H1 (cell line): ENCODE measurements around the gene NME9. TPM values are rescaled to one million over a fixed set of nuclear protein-coding genes. Genes with fewer than 3 reads are reported as not detected.

Source experiments
- CTCF ChIP-seq, 3 experiments: IDR thresholded peaks; 1 replicate in 2 of 3; 2 replicates in 1 of 3; pipeline versions ENCODE4 v1.5.1 to v1.6.1; 2011; ENCODE audit warnings: low read length in 3 of 3, mild to moderate bottlenecking in 3 of 3, inconsistent platforms in 2 of 3, low read depth in 1 of 3, moderate library complexity in 1 of 3; ENCODE audit not compliant: insufficient read depth in 1 of 3; ENCODE audit errors: control extremely low read depth in 1 of 3
- EZH2 ChIP-seq: fragments of 200-600 bp; sonication (generic); IDR thresholded peaks from 2 replicates; pipeline ENCODE4 v1.7.1; 2012; ENCODE audit warnings: low read depth, mild to moderate bottlenecking, moderate library complexity, low read length, inconsistent platforms; ENCODE audit not compliant: severe bottlenecking
- polyA plus RNA-seq, 7 experiments: library from polyadenylated mRNA; depleted of rRNA in 3 of 7; stranded (reverse) in 5 of 7; unstranded in 2 of 7; fragments of >200 nt in 5 of 7; fragments of 200-250 nt in 2 of 7; gene quantifications; 1 replicate in 5 of 7; 2 replicates in 1 of 7; 4 replicates in 1 of 7; pipeline versions ENCODE4 v1.2.1 to v1.2.3, GENCODE V29; 2011 to 2013; ENCODE audit warnings: missing spikeins in 2 of 7, mixed read lengths in 2 of 7
- total RNA-seq: library from RNA; stranded (reverse); fragmentation: NEBNext Ultra II Directional; extraction: Animal tissue kit (Norgen Biotek cat#: 25700); gene quantifications from 2 replicates; pipeline ENCODE4 v1.2.1, GENCODE V29; 2021

NME9 gene
- total and polyA plus RNA-seq, 2 of the 8 experiments (the other 6 are each of a cell fraction or from before 2014, with no cell fraction given), result 0.11 TPM; not detected in 1

DNA sequence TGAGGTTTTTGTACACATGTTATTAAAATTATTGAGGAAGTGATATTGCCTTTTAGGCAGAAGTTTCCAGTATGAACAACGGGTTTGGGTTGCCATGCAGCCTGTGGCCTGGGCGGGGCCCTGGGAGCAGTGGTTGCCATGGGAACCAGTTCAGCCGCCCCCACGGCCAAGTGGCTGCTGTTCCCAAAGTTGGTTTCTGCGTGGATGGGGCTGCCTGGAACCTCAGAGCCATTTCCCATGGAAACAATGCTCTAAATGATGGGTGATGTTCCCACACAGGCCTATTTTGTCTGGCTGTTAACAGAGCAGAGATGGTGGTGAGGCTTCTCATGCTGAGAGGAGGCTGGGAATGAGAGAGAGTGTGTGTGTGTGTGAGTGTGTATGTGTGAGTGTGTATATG, 38.3 kb upstream of the NME9 start (continued):
- no peak for TF ChIP-seq CTCF (IDR thresholded peaks at IDR 0.05; ENCODE audit: control extremely low read depth in 1 of 3, insufficient read depth in 1 of 3, low read depth in 1 of 3, low read length in 3 of 3)
- TF ChIP-seq EZH2, result no peak
